ENCODE results near the gene XYLT2. TPM values are rescaled to one million over a fixed set of nuclear protein-coding genes. Genes with fewer than 3 reads are reported as not detected.

XYLT2 gene
- total and polyA plus RNA-seq, 2 experiments from 2014 or later: 48.8 to 80.0 TPM

DNA sequence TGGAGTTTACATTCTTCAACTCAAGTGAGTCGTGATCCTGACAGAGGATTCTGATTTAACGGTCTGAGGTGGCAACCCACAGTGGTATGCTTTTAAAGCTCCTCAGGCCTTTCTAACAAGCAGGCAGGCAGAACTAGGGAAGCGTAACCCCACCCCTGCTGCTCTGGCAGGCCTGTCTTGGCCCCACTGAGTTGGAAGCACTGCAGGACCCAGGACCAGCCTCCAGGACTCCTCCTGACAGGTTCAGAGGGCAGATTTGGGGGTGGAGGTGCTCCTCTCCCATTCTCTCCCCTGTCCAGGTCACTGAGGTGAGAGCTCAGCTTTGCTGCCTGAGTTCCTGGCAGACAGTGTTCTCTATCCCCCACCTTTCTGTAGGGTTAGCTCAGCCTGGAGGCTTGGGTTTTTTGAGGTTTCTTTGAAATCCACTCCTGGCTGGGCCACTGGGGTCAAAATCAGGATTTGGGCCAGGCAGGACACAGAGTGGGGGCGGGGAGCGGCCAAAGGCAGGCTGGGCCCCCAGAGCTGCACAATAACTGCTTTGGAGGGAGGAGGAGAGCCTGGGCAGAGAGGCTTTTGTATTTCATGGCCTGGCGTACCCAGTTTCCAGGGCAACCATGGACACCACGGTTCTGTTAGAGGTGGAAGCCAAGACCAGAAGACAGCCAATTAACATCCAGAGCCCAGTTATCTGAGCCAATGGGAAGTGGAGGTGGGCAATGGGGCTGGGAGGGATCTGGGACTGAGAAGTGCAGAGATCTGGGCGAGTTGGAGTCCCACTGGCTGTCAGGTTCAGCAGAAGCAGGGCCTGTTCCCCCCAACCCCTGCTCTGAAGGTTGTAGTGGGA is 17.5 kb downstream of the XYLT2 start:
- TF ChIP-seq, protein P1, sequence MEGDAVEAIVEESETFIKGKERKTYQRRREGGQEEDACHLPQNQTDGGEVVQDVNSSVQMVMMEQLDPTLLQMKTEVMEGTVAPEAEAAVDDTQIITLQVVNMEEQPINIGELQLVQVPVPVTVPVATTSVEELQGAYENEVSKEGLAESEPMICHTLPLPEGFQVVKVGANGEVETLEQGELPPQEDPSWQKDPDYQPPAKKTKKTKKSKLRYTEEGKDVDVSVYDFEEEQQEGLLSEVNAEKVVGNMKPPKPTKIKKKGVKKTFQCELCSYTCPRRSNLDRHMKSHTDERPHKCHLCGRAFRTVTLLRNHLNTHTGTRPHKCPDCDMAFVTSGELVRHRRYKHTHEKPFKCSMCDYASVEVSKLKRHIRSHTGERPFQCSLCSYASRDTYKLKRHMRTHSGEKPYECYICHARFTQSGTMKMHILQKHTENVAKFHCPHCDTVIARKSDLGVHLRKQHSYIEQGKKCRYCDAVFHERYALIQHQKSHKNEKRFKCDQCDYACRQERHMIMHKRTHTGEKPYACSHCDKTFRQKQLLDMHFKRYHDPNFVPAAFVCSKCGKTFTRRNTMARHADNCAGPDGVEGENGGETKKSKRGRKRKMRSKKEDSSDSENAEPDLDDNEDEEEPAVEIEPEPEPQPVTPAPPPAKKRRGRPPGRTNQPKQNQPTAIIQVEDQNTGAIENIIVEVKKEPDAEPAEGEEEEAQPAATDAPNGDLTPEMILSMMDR (IDR thresholded peaks at IDR 0.05; ENCODE audit: low read depth, low read length): no peak
- peak overlapping the region; percentile 14 for H3K27ac ChIP-seq

DNA sequence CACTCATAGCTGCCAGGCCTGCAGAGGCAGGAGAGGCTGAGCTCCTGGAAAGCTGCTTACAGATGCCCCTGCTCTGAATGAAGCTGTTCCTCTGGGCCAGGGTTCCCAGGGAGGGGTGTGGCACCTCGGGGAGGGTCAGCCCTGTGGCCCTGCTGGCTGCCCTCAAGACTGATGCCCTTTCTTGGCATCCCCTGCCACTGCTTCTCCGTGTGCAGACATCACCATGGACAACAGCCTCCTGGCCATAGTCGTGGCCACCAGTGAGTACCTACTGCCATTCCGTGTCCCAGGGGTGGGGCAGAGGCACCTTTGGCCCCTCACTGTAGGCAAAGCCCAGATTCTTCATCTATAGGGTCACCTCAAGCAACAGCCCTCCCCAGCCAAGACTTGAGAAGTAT is 18.1 kb downstream of the XYLT2 start:
- DNase-seq (ENCODE audit: low read depth in 1 of 2, low spot score in 1 of 2): no peak
- H3K9me3 ChIP-seq (ENCODE audit: low read depth): no peaks in the 10 kb centered on the region
- H3K4me1 ChIP-seq (ENCODE audit: low read depth): peaks cover 14% of the 10 kb centered on the region
- peak overlapping the region; percentile 14 for H3K27ac ChIP-seq
- H3K4me3 ChIP-seq: no peak overlapping the region
- no peaks in the 10 kb centered on the region for H3K27me3 ChIP-seq
- peaks cover 13% of the 10 kb centered on the region for H3K36me3 ChIP-seq
- TF ChIP-seq, protein P1 (IDR thresholded peaks at IDR 0.05; ENCODE audit: low read depth, low read length): no peak

More for the DNA sequence above, 17.5 kb downstream of the XYLT2 start:
- no peaks in the 10 kb centered on the region for H3K27me3 ChIP-seq
- H3K9me3 ChIP-seq (ENCODE audit: low read depth): no peaks in the 10 kb centered on the region
- H3K4me1 ChIP-seq (ENCODE audit: low read depth): peaks cover 14% of the 10 kb centered on the region
- DNase-seq (ENCODE audit: low read depth in 1 of 2, low spot score in 1 of 2): peak; percentile 60 to 78
- no peak overlapping the region for H3K4me3 ChIP-seq
- peaks cover 11% of the 10 kb centered on the region for H3K36me3 ChIP-seq

DNA sequence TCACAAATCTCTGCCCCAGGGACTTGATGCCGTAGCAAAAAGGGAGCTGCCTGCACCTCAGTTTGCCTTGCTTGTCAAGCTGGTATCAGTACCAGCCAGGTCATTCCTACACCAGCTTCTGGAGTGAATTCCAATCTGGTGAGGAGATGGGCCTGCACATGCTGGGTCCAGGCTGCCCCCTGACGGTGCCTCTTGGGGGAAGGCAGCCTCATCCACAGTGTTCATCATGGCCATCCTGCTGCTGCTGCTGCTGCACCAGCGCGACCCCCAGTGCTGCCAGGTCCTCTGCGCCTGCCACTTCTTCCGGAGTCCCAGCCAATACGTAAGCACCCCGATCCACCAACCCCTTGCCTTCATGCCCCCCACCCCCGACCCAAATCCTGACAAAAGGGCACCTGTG is 18.8 kb downstream of the XYLT2 start:
- Histone ChIP-seq H3K4me1 (ENCODE audit: low read depth) (peaks cover 14% of the 10 kb centered on the region), H3K27me3 (no peaks in the 10 kb centered on the region), H3K9me3 (ENCODE audit: low read depth) (no peaks in the 10 kb centered on the region), H3K4me3 (no peak overlapping the region), H3K36me3 (peaks cover 19% of the 10 kb centered on the region), H3K27ac (peak overlapping the region; percentile 14)
- no peak for DNase-seq (ENCODE audit: low read depth in 1 of 2, low spot score in 1 of 2)
- TF ChIP-seq, protein P1 (IDR thresholded peaks at IDR 0.05; ENCODE audit: low read depth, low read length): no peak

DNA sequence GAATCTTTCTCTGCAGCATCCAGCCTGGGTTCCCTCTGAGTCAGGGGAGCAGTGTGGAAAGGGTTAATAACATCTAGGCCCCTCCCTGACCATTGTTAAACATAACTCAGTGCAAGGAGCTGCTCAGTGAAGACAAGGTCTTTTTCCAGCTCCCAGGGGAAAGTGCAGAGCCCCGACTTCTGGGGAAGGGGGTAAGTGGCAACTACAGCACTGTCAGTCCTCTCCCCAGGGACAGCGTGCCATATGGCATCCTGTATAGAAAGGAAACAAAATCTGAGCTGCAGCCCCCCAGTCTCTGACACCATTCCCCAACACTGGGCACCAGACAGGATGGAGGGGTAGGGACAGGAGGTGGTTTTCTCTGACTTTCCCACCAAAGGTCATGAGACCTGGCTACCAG is 19.2 kb downstream of the XYLT2 start:
- no peak for DNase-seq (ENCODE audit: low read depth in 1 of 2, low spot score in 1 of 2)
- Histone ChIP-seq H3K27ac (peak overlapping the region; percentile 14), H3K9me3 (ENCODE audit: low read depth) (no peaks in the 10 kb centered on the region), H3K27me3 (no peaks in the 10 kb centered on the region), H3K36me3 (peaks cover 21% of the 10 kb centered on the region), H3K4me3 (no peak overlapping the region), H3K4me1 (ENCODE audit: low read depth) (peaks cover 14% of the 10 kb centered on the region)
- TF ChIP-seq, protein P1 (IDR thresholded peaks at IDR 0.05; ENCODE audit: low read depth, low read length): no peak

DNA sequence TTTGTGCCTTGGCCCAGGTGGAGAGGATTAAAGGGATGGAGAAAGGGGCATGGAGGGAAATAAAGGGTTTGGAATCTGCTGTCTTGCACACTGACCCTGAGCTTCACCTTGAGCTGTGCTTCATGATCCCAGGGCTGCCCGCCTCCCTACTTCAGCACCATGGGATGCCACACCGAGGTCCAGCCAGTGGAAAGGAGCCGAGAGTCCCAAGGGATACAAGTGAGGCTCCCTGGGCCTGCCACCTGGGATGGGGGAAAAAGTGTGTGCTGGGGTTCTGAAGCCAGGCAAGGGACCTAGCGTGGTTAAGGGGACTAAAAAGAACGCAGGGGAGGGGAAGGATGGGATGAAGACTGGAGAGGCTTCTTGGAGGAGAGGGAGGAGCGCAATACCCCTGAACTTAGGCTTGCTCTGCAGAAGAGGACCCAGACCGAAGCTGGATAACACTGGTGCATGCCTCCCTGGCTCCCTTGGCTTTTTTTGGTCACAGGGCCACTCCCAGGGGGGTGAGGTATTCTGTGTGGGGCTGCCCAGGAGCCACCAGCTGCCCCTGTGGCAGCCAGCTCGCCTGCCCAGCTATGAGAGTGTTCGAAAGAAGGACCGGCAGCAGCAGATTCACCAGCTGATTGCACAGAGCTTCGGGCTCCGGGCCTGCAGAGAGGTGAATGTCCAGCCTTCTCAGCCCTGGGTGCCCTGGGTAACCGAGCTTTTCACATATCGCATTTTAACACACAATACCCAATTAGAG is 19.9 kb downstream of the XYLT2 start:
- no peak for DNase-seq (ENCODE audit: low read depth in 1 of 2, low spot score in 1 of 2)
- Histone ChIP-seq H3K27me3 (no peaks in the 10 kb centered on the region), H3K4me3 (no peak overlapping the region), H3K27ac (peak overlapping the region; percentile 23), H3K4me1 (ENCODE audit: low read depth) (peaks cover 14% of the 10 kb centered on the region), H3K9me3 (ENCODE audit: low read depth) (no peaks in the 10 kb centered on the region), H3K36me3 (peaks cover 21% of the 10 kb centered on the region)
- TF ChIP-seq, protein P1 (IDR thresholded peaks at IDR 0.05; ENCODE audit: low read depth, low read length): no peak
